ENCODE data around the gene CSNK1D.

The CSNK1D gene

GRCh38 chr17:82320956-82321927 lies 47.7 kb upstream of the CSNK1D start (continued):
- TF ChIP-seq ZNF518A (tag by site-specific recombination; conservative IDR thresholded peaks at IDR 0.05; ENCODE audit: low read depth), result no peak
- no peak for TF ChIP-seq RBAK (tag by site-specific recombination; IDR thresholded peaks at IDR 0.05)
- TF ChIP-seq SCRT1 (tag by site-specific recombination; IDR thresholded peaks at IDR 0.05; ENCODE audit: borderline replicate concordance), result no peak
- TF ChIP-seq ATF2 (tag by site-specific recombination; IDR thresholded peaks at IDR 0.05; ENCODE audit: low read depth), result no peak
- TF ChIP-seq ZNF132 (tag by site-specific recombination; IDR thresholded peaks at IDR 0.05; ENCODE audit: borderline replicate concordance), result no peak
- TF ChIP-seq BCL11A (tag by site-specific recombination; IDR thresholded peaks at IDR 0.05; ENCODE audit: low read depth), result 0 out of 2 replicates have a peak, but pooled peaks have one; percentile 22
- no peak for TF ChIP-seq REST (tag by site-specific recombination; IDR thresholded peaks at IDR 0.05)
- TF ChIP-seq ZNF302 (tag by site-specific recombination; IDR thresholded peaks at IDR 0.05; ENCODE audit: low read depth), result no peak
- no peak for TF ChIP-seq ZSCAN16 (tag by site-specific recombination; IDR thresholded peaks at IDR 0.05)
- no peak for TF ChIP-seq TRIM28 (IDR thresholded peaks at IDR 0.05; ENCODE audit: borderline replicate concordance, low read length)
- no peak for TF ChIP-seq KLF7 (tag by site-specific recombination; IDR thresholded peaks at IDR 0.05; ENCODE audit: borderline replicate concordance)
- peak; percentile 62 for TF ChIP-seq CTCF (tag by site-specific recombination; IDR thresholded peaks at IDR 0.05)
- no peak for TF ChIP-seq ZFHX2 (tag by site-specific recombination; conservative IDR thresholded peaks at IDR 0.05)
- no peak for TF ChIP-seq ZNF174 (tag by site-specific recombination; IDR thresholded peaks at IDR 0.05)
- TF ChIP-seq GLIS1 (tag by site-specific recombination; IDR thresholded peaks at IDR 0.05), result peak; percentile 45
- no peak for TF ChIP-seq ZSCAN4 (tag by site-specific recombination; IDR thresholded peaks at IDR 0.05)
- TF ChIP-seq ZNF501 (tag by site-specific recombination; IDR thresholded peaks at IDR 0.05), result no peak
